H1 (cell line): ENCODE results near the gene CHD5. TPM values are rescaled to one million over a fixed set of nuclear protein-coding genes. Genes with fewer than 3 reads are reported as not detected.

Source experiments
- EZH2 ChIP-seq: fragments of 200-600 bp; sonication (generic); IDR thresholded peaks from 2 replicates; pipeline ENCODE4 v1.7.1; 2012; ENCODE audit warnings: low read depth, mild to moderate bottlenecking, moderate library complexity, low read length, inconsistent platforms; ENCODE audit not compliant: severe bottlenecking
- HDAC2 ChIP-seq, 2 experiments: fragments of 300-600 bp in 1 of 2; sonication (generic) in 1 of 2; IDR thresholded peaks; 2 replicates each; pipeline ENCODE4 v1.6.1; 2011 to 2012; ENCODE audit warnings: low read depth in 2 of 2, low read length in 2 of 2, mild to moderate bottlenecking in 2 of 2, moderate library complexity in 2 of 2, borderline replicate concordance in 1 of 2, inconsistent platforms in 1 of 2
- KDM1A ChIP-seq: fragments of 200-600, 300-600 bp; sonication (generic); IDR thresholded peaks from 2 replicates; pipeline ENCODE4 v1.7.1; 2016; ENCODE audit warnings: mild to moderate bottlenecking, low read length, borderline replicate concordance
- TEAD4 ChIP-seq: IDR thresholded peaks from 2 replicates; pipeline ENCODE4 v1.6.1; 2012; ENCODE audit warnings: low read depth, low read length, inconsistent platforms, mixed read lengths
- YY1 ChIP-seq: IDR thresholded peaks from 2 replicates; pipeline ENCODE4 v1.6.1; 2011; ENCODE audit warnings: low read depth, mild to moderate bottlenecking, low read length
- polyA plus RNA-seq, 7 experiments: library from polyadenylated mRNA; depleted of rRNA in 3 of 7; stranded (reverse) in 5 of 7; unstranded in 2 of 7; fragments of >200 nt in 5 of 7; fragments of 200-250 nt in 2 of 7; gene quantifications; 1 replicate in 5 of 7; 2 replicates in 1 of 7; 4 replicates in 1 of 7; pipeline versions ENCODE4 v1.2.1 to v1.2.3, GENCODE V29; 2011 to 2013; ENCODE audit warnings: missing spikeins in 2 of 7, mixed read lengths in 2 of 7
- total RNA-seq: library from RNA; stranded (reverse); fragmentation: NEBNext Ultra II Directional; extraction: Animal tissue kit (Norgen Biotek cat#: 25700); gene quantifications from 2 replicates; pipeline ENCODE4 v1.2.1, GENCODE V29; 2021

The CHD5 gene
- total and polyA plus RNA-seq, 2 of the 8 experiments (the other 6 are each of a cell fraction or from before 2014, with no cell fraction given), result 0.42 to 1.8 TPM

GRCh38 chr1:6172549-6172948 lies 7.6 kb downstream of the CHD5 start (continued):
- TF ChIP-seq YY1, result no peak
- no peak for TF ChIP-seq EZH2
- no peak for TF ChIP-seq KDM1A
- TF ChIP-seq HDAC2 (IDR thresholded peaks at IDR 0.05; ENCODE audit: borderline replicate concordance in 1 of 2, low read depth in 2 of 2, low read length in 2 of 2), result no peak
- no peak for TF ChIP-seq TEAD4
- TF ChIP-seq, all 59 proteins: peak for 0
